Suprapubic skin (tissue), 4 donors: ENCODE results near the gene NFATC2. TPM values are rescaled to one million over a fixed set of nuclear protein-coding genes. Genes with fewer than 3 reads are reported as not detected.

ENCODE experiments used
- DNase-seq, 2 donors: peaks; one replicate each; pipeline ENCODE4 v3.0.0-alpha.2; 2019; ENCODE audit warnings: low spot score in 2 of 2
- H3K27ac ChIP-seq: fragments of 200-600 bp; sonication (generic); one replicate; pipeline ENCODE4 v1.5.1; 2019
- H3K27me3 ChIP-seq: fragments of 200-600 bp; sonication (generic); one replicate; pipeline ENCODE4 v1.5.1; 2019
- H3K36me3 ChIP-seq: fragments of 200-600 bp; sonication (generic); one replicate; pipeline ENCODE4 v1.5.1; 2019
- H3K4me1 ChIP-seq: fragments of 200-600 bp; sonication (generic); one replicate; pipeline ENCODE4 v1.5.1; 2019
- H3K4me3 ChIP-seq: fragments of 200-600 bp; sonication (generic); one replicate; pipeline ENCODE4 v1.5.1; 2019; ENCODE audit warnings: mild to moderate bottlenecking
- H3K9me3 ChIP-seq: fragments of 200-600 bp; sonication (generic); one replicate; pipeline ENCODE4 v1.5.1; 2019
- EP300 ChIP-seq: sonication (generic); formaldehyde crosslinking; IDR thresholded peaks from one replicate; pipeline ENCODE4 v1.6.1; 2017; ENCODE audit warnings: antibody characterized with exemption
- POLR2A ChIP-seq, 2 donors: fragments of 450-650 bp; IDR thresholded peaks; one replicate each; pipeline ENCODE4 v1.6.1; 2017; ENCODE audit warnings: antibody characterized with exemption in 2 of 2, mild to moderate bottlenecking in 2 of 2, moderate library complexity in 2 of 2
- POLR2AphosphoS5 ChIP-seq, 3 donors: sonication (generic); formaldehyde crosslinking; IDR thresholded peaks; one replicate each; pipeline ENCODE4 v1.6.1; 2017; ENCODE audit warnings: antibody characterized with exemption in 3 of 3
- WGBS: methylation state at CpG from one replicate; pipeline ENCODE4 v1.1.5; 2018; 5-methylcytosine and 5-hydroxymethylcytosine counted together
- total RNA-seq, 4 donors: library from RNA; depleted of rRNA; stranded (reverse); fragments of >200 nt; gene quantifications; one replicate each; pipeline ENCODE4 v1.1.0, GENCODE V29; 2016
- TF ChIP-seq, protein P1 (sequence below), 2 donors: fragments of 200-600 bp in 1 of 2; fragments of 450-650 bp in 1 of 2; sonication (generic) in 1 of 2; IDR thresholded peaks; one replicate each; pipeline ENCODE4 v1.5.1; 2016 to 2019; ENCODE audit warnings: antibody characterized with exemption in 2 of 2, mild to moderate bottlenecking in 1 of 2, moderate library complexity in 1 of 2

Gene NFATC2
- total RNA-seq, 4 donors from 2014 or later = 5.4 to 15.7 (median 8.4) TPM

DNA sequence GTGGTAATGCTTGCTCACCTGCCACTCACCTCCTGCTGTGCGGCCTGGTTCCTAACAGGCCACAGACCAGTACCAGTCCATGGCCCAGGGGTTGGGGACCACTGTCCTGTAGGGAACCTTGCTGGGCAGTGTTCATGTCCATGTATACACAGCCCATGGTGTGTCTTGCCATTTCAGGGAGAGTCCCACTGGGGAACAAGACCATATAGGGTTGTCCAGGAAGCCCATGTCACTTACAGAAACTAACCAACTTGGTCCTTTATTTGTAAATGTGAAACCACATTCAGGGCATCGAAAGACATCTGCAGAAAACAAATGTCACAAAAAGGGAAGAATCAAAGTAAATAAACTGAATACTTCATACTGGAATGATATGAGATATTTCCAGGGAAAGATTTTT is 179.1 kb downstream of the NFATC2 start:
- 64% methylated on average over 2 of the region's 2 CpGs for WGBS
- DNase-seq = no peak
- TF ChIP-seq, protein P1, sequence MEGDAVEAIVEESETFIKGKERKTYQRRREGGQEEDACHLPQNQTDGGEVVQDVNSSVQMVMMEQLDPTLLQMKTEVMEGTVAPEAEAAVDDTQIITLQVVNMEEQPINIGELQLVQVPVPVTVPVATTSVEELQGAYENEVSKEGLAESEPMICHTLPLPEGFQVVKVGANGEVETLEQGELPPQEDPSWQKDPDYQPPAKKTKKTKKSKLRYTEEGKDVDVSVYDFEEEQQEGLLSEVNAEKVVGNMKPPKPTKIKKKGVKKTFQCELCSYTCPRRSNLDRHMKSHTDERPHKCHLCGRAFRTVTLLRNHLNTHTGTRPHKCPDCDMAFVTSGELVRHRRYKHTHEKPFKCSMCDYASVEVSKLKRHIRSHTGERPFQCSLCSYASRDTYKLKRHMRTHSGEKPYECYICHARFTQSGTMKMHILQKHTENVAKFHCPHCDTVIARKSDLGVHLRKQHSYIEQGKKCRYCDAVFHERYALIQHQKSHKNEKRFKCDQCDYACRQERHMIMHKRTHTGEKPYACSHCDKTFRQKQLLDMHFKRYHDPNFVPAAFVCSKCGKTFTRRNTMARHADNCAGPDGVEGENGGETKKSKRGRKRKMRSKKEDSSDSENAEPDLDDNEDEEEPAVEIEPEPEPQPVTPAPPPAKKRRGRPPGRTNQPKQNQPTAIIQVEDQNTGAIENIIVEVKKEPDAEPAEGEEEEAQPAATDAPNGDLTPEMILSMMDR (IDR thresholded peaks at IDR 0.05) = no peak
- TF ChIP-seq POLR2AphosphoS5 (IDR thresholded peaks at IDR 0.05) (no peak), POLR2A (IDR thresholded peaks at IDR 0.05) (no peak), EP300 (no peak)
- Histone ChIP-seq H3K4me1 (peaks cover 4% of the 10 kb centered on the region), H3K9me3 (no peaks in the 10 kb centered on the region), H3K4me3 (no peak overlapping the region), H3K36me3 (no peaks in the 10 kb centered on the region), H3K27ac (no peak overlapping the region), H3K27me3 (no peaks in the 10 kb centered on the region)

DNA sequence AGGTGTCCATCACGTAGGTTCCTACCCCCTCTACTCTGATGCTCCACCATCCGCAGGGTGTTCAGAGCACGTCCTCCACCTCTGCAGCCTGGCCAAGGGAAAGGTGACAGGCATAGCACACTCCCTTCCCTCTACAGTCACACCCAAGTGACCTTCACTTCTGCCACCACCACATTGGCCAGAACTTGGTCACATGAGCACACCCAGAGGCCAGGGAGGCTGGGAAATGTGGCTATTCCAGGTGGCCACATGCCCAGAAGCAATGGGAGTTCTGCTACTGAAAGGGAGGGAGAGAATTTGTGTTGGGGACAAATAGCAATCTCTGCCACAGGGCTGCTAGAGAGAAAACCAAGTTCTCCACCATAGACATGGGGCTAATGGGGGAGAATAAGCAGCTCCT is 180.3 kb downstream of the NFATC2 start:
- no peaks in the 10 kb centered on the region for H3K9me3 ChIP-seq
- no peak for DNase-seq
- WGBS = 90% methylated on average over 3 of the region's 3 CpGs
- H3K36me3 ChIP-seq = no peaks in the 10 kb centered on the region
- H3K27ac ChIP-seq = no peak overlapping the region
- TF ChIP-seq POLR2AphosphoS5 (IDR thresholded peaks at IDR 0.05) (no peak), POLR2A (IDR thresholded peaks at IDR 0.05) (no peak), EP300 (no peak)
- TF ChIP-seq, protein P1 (IDR thresholded peaks at IDR 0.05) = no peak
- H3K27me3 ChIP-seq = no peaks in the 10 kb centered on the region
- H3K4me3 ChIP-seq = no peak overlapping the region
- H3K4me1 ChIP-seq = peaks cover 4% of the 10 kb centered on the region

DNA sequence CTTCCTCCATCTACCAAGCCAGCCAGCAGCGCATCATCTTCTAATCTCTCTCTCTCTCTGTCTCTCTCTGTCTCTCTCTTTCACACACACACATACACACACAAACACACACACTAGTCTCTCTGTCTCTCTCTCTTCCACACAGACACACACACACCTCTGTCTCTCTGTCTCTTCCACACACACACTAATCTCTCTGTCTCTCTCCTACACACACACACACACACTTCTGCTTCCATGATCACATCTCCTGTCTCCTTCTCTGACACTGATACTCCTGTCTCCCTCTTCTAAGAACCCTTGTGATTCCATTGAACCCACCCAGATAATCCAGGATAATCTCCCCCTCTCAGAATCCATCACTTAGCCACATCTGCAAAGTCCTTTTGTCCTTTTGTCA is 181.3 kb downstream of the NFATC2 start:
- no peak overlapping the region for H3K27ac ChIP-seq
- H3K9me3 ChIP-seq = no peaks in the 10 kb centered on the region
- no peaks in the 10 kb centered on the region for H3K4me1 ChIP-seq
- TF ChIP-seq, protein P1 (IDR thresholded peaks at IDR 0.05) = no peak
- no peak for TF ChIP-seq POLR2AphosphoS5 (IDR thresholded peaks at IDR 0.05)
- no peak for TF ChIP-seq POLR2A (IDR thresholded peaks at IDR 0.05)
- TF ChIP-seq EP300 = no peak
- H3K36me3 ChIP-seq = no peaks in the 10 kb centered on the region
- H3K27me3 ChIP-seq = no peaks in the 10 kb centered on the region
- no peak for DNase-seq
- no peak overlapping the region for H3K4me3 ChIP-seq
- WGBS = 57% methylated on average over 1 of the region's 1 CpG

DNA sequence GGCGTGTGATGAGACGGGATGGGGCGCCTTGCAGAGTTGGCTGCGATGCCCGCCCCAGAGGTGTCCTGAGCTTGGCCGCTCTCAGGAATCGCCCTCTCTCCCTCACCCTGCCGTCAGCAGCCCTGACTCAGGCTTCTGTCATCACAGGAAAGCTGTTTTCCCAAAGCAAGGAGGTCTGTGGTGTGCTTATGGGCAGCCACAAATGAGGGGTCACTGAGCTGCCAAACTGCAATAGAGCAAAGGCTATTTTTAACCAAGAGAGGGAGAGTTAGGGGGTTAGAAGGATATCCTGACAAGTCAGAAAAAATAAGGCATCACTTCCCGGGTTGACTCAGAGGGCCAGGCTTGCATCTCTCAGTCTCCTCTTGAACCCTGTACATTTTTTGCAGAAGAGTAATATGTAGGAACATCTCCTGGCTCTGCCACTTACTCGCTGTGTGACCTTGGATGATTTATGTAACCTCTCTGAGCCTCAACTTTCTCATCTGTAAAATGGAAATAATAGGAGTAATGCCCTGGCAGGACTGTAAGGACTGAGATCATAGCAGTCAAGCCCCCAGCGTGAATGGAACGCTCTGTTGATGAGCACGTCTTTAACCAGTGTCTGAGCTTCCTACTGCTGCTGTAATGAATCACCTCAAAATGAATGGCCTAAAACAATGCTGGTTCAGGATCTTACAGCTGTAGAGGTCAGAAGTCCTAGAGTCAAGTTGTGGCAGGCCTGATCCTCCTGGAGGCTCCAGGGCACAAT is 181.9 kb downstream of the NFATC2 start:
- TF ChIP-seq, protein P1 (IDR thresholded peaks at IDR 0.05) = no peak
- TF ChIP-seq EP300 = no peak
- TF ChIP-seq POLR2AphosphoS5 (IDR thresholded peaks at IDR 0.05) = no peak
- TF ChIP-seq POLR2A (IDR thresholded peaks at IDR 0.05) = no peak
- H3K4me3 ChIP-seq = no peak overlapping the region
- no peaks in the 10 kb centered on the region for H3K27me3 ChIP-seq
- H3K36me3 ChIP-seq = no peaks in the 10 kb centered on the region
- whole genome bisulfite sequencing = 76% methylated on average over 12 of the region's 13 CpGs
- no peaks in the 10 kb centered on the region for H3K9me3 ChIP-seq
- no peaks in the 10 kb centered on the region for H3K4me1 ChIP-seq
- H3K27ac ChIP-seq = no peak overlapping the region
- DNase-seq = no peak

DNA sequence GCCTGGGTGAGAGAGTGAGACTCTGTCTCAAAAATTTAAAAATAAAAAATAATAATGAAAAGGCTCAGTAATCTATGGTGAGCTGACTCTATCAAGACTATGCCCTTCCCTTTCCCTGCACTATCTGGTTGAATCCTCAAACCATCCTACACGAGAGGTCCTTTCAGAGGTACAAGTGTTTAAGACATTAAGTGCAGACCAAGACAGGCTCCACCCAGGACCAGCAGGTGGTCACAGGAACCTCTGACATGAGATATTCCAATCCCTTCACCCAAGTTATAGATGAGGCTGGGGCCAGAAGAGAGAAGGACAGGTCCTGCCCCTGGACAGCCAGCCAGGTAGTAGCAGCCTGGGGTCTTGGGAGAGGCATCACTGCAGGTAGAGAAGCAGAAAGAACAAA is 182.6 kb downstream of the NFATC2 start:
- H3K27ac ChIP-seq = no peak overlapping the region
- 71% methylated on average over 1 of the region's 1 CpG for WGBS
- H3K9me3 ChIP-seq = no peaks in the 10 kb centered on the region
- no peaks in the 10 kb centered on the region for H3K27me3 ChIP-seq
- H3K4me3 ChIP-seq = no peak overlapping the region
- H3K36me3 ChIP-seq = no peaks in the 10 kb centered on the region
- TF ChIP-seq POLR2AphosphoS5 (IDR thresholded peaks at IDR 0.05) (no peak), POLR2A (IDR thresholded peaks at IDR 0.05) (no peak)
- H3K4me1 ChIP-seq = no peaks in the 10 kb centered on the region
- no peak for DNase-seq
